Measurements from ENCODE around the gene MYO1D.

DNA sequence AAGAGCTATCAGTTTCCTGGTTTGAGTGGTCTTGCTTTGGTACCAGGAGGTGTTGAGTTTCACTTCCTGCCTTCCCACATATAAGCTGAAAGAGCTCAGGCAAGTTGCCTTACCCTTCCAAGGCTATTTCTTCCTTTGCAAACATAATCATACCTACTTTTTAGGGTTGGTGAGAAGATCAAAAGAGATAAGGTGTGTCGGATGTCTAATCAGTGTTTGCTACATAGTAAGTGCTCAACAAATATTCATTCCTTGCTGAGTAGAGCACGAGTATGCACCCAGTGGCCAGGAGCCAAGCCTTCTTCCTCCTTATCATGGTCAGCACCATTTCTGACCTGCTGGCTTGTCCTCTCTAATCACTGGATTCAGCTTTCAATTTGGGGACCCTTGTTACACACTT, 38.3 kb upstream of the MYO1D start:
- TF ChIP-seq, protein P1, sequence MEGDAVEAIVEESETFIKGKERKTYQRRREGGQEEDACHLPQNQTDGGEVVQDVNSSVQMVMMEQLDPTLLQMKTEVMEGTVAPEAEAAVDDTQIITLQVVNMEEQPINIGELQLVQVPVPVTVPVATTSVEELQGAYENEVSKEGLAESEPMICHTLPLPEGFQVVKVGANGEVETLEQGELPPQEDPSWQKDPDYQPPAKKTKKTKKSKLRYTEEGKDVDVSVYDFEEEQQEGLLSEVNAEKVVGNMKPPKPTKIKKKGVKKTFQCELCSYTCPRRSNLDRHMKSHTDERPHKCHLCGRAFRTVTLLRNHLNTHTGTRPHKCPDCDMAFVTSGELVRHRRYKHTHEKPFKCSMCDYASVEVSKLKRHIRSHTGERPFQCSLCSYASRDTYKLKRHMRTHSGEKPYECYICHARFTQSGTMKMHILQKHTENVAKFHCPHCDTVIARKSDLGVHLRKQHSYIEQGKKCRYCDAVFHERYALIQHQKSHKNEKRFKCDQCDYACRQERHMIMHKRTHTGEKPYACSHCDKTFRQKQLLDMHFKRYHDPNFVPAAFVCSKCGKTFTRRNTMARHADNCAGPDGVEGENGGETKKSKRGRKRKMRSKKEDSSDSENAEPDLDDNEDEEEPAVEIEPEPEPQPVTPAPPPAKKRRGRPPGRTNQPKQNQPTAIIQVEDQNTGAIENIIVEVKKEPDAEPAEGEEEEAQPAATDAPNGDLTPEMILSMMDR (IDR thresholded peaks at IDR 0.05): no peak
- TF ChIP-seq POLR2A (IDR thresholded peaks at IDR 0.05): no peak
